ENCODE results near the gene SERPINI1.

Gene SERPINI1, protein sequence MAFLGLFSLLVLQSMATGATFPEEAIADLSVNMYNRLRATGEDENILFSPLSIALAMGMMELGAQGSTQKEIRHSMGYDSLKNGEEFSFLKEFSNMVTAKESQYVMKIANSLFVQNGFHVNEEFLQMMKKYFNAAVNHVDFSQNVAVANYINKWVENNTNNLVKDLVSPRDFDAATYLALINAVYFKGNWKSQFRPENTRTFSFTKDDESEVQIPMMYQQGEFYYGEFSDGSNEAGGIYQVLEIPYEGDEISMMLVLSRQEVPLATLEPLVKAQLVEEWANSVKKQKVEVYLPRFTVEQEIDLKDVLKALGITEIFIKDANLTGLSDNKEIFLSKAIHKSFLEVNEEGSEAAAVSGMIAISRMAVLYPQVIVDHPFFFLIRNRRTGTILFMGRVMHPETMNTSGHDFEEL
- 1.8 to 6.9 (median 2.7) reads per million in 9 experiments for total RNA-seq

- DNase-seq = peak in 2 of 3 experiments; percentile 62 to 64
- peak; percentile 45 for ATAC-seq (replicated peaks)
- Mint-ChIP-seq H3K4me1 (ENCODE audit: low read depth in 2 of 2) (peaks cover 19 to 27% of the 10 kb centered on the region in 2 donors), H3K36me3 (ENCODE audit: insufficient read depth) (no peaks in the 10 kb centered on the region), H3K27me3 (no peaks in the 10 kb centered on the region), H3K27ac (no peak within 1 kb of the TSS), H3K4me3 (no peak within 1 kb of the TSS), H3K9me3 (no peaks in the 10 kb centered on the region)
Measured at GRCh38 chr3:167735233-167736138, at the start of gene SERPINI1. TSS of gene SERPINI1 (plus strand) at chr3:167735721. CDS start at chr3:167789129, 53,408 bp downstream.

GRCh38 chr3:167691366-167691765, 44.2 kb upstream of the SERPINI1 start:
- Mint-ChIP-seq H3K27me3 (no peaks in the 10 kb centered on the region), H3K27ac (peak overlapping the region; percentile 80 to 91), H3K36me3 (ENCODE audit: insufficient read depth) (peaks cover 41% of the 10 kb centered on the region), H3K4me3 (peak overlapping the region in 1 of 2 donors; percentile 15), H3K9me3 (no peaks in the 10 kb centered on the region), H3K4me1 (ENCODE audit: low read depth in 2 of 2) (peaks cover 13 to 25% of the 10 kb centered on the region in 2 donors)
- DNase-seq (peak; percentile 15 to 18 (median 17)), ATAC-seq (replicated peaks) (peak; percentile 98)

DNA sequence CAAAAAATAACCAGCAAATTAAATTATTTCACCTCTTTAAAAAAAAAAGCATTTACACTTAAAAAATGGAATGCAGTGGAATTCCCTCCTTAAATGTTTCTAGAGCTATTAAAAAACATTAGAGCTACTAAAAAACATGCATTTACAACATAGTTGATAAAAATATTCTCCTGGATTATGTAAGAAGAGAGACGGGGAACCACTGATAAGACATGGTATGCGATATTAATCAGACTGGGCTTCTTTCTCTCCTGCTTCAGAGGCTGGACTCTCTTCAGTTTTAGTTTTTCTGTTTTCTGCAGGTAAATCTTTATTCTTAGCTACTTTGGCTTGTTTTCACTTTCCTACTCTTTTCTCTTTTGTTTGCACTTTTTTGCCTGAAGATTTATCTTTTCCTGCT, 41.4 kb upstream of the SERPINI1 start:
- DNase-seq (no peak), ATAC-seq (replicated peaks) (no peak)
- Mint-ChIP-seq H3K4me3 (no peak overlapping the region), H3K36me3 (ENCODE audit: insufficient read depth) (peaks cover 37% of the 10 kb centered on the region), H3K4me1 (ENCODE audit: low read depth in 2 of 2) (peaks cover 13 to 29% of the 10 kb centered on the region in 2 donors), H3K9me3 (no peaks in the 10 kb centered on the region), H3K27me3 (no peaks in the 10 kb centered on the region), H3K27ac (peak overlapping the region; percentile 16 to 70)

DNA sequence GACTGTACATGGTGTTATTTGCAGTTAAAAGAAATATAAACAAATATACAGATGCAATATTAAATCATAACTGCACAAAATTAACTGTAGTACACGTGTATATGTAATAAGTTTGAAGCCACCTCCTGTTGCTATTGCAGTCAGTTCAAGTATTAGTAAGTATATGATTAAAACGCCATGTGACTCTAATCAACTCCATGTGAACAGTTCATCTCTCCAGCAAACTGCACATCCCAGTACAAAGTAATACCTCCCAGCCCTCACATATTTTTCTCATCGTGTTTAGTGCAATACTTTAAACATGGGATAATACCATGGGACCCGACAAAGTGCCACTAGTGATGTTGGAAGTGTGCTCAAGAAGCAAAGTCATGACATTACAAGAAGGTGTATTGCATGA, 35.5 kb upstream of the SERPINI1 start:
- no peaks in the 10 kb centered on the region for H3K27me3 Mint-ChIP-seq

DNA sequence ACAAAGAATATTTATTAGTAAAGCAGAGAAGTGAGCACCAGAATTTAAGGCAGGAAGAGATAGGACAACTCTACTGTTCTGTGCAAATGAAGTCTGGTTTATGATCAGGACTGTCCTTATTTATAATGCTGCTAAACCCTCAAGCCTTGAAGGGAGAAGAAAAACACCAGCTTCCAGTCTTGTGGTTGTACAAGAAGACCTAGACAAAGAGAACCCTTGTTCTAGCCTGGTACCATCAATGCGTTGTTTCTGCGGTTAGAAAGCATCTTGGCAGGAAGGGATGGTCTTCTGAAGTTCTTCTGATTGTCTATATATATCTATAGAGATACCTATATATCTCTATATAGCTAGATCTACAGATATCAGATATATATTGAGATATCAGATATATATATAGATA, 34.6 kb upstream of the SERPINI1 start:
- H3K4me1 Mint-ChIP-seq (ENCODE audit: low read depth in 2 of 2) = peaks cover 7 to 18% of the 10 kb centered on the region in 2 donors
- no peaks in the 10 kb centered on the region for H3K27me3 Mint-ChIP-seq
- H3K36me3 Mint-ChIP-seq (ENCODE audit: insufficient read depth) = peaks cover 30% of the 10 kb centered on the region
- no peaks in the 10 kb centered on the region for H3K9me3 Mint-ChIP-seq
- no peak for ATAC-seq (replicated peaks)
- peak overlapping the region in 1 of 2 donors; percentile 19 for H3K27ac Mint-ChIP-seq
- H3K4me3 Mint-ChIP-seq = no peak overlapping the region
- DNase-seq = no peak

More for the DNA sequence above, 35.5 kb upstream of the SERPINI1 start:
- no peaks in the 10 kb centered on the region for H3K9me3 Mint-ChIP-seq
- H3K27ac Mint-ChIP-seq = peak overlapping the region; percentile 11 to 19
- H3K4me1 Mint-ChIP-seq (ENCODE audit: low read depth in 2 of 2) = peaks cover 3 to 16% of the 10 kb centered on the region in 2 donors
- no peak for DNase-seq
- no peak overlapping the region for H3K4me3 Mint-ChIP-seq
- H3K36me3 Mint-ChIP-seq (ENCODE audit: insufficient read depth) = peaks cover 39% of the 10 kb centered on the region
- no peak for ATAC-seq (replicated peaks)

GRCh38 chr3:167705840-167706239, 29.7 kb upstream of the SERPINI1 start:
- ATAC-seq (replicated peaks) = no peak
- Mint-ChIP-seq H3K27me3 (no peaks in the 10 kb centered on the region), H3K4me3 (no peak overlapping the region), H3K27ac (peak overlapping the region; percentile 1 to 10), H3K9me3 (no peaks in the 10 kb centered on the region), H3K36me3 (ENCODE audit: insufficient read depth) (peaks cover 35% of the 10 kb centered on the region), H3K4me1 (ENCODE audit: low read depth in 2 of 2) (peaks cover 26 to 42% of the 10 kb centered on the region in 2 donors)
- no peak for DNase-seq

GRCh38 chr3:167709690-167710089, 25.8 kb upstream of the SERPINI1 start:
- no peak overlapping the region for H3K4me3 Mint-ChIP-seq
- H3K4me1 Mint-ChIP-seq (ENCODE audit: low read depth in 2 of 2) = peaks cover 50 to 66% of the 10 kb centered on the region in 2 donors
- no peaks in the 10 kb centered on the region for H3K9me3 Mint-ChIP-seq
- no peak overlapping the region for H3K27ac Mint-ChIP-seq
- no peak for ATAC-seq (replicated peaks)
- no peak for DNase-seq
- no peaks in the 10 kb centered on the region for H3K27me3 Mint-ChIP-seq
- H3K36me3 Mint-ChIP-seq (ENCODE audit: insufficient read depth) = peaks cover 40% of the 10 kb centered on the region

GRCh38 chr3:167710552-167710951, 25.0 kb upstream of the SERPINI1 start:
- H3K9me3 Mint-ChIP-seq = no peaks in the 10 kb centered on the region
- H3K36me3 Mint-ChIP-seq (ENCODE audit: insufficient read depth) = peaks cover 40% of the 10 kb centered on the region
- ATAC-seq (replicated peaks) = no peak
- no peak overlapping the region for H3K4me3 Mint-ChIP-seq
- H3K4me1 Mint-ChIP-seq (ENCODE audit: low read depth in 2 of 2) = peaks cover 57 to 75% of the 10 kb centered on the region in 2 donors
- H3K27ac Mint-ChIP-seq = peak overlapping the region; percentile 4 to 78
- no peak for DNase-seq
- no peaks in the 10 kb centered on the region for H3K27me3 Mint-ChIP-seq

GRCh38 chr3:167711439-167711838, 24.1 kb upstream of the SERPINI1 start:
- peak overlapping the region; percentile 44 to 78 for H3K27ac Mint-ChIP-seq
- H3K27me3 Mint-ChIP-seq = no peaks in the 10 kb centered on the region
- no peak for DNase-seq
- no peak overlapping the region for H3K4me3 Mint-ChIP-seq
- no peaks in the 10 kb centered on the region for H3K9me3 Mint-ChIP-seq
- peaks cover 55 to 74% of the 10 kb centered on the region in 2 donors for H3K4me1 Mint-ChIP-seq (ENCODE audit: low read depth in 2 of 2)
- H3K36me3 Mint-ChIP-seq (ENCODE audit: insufficient read depth) = peaks cover 40% of the 10 kb centered on the region
- ATAC-seq (replicated peaks) = no peak

DNA sequence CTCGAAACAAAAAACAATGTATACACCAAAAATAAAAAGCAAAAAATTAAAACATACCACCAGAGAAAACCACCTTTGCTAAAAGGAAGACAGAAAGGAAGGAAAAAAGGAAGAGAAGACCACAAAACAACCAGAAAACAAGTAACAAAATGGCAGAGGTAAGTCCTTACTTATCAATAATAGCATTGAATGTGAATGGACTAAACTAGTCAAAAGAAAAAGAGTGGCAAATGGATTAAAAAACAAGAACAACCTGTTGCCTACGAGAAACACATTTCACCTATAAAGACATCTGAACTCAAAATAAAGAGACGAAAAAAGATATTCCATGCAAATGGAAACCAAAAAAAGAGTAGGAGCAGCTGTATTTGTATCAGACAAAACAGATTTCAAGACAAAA, 23.1 kb upstream of the SERPINI1 start:
- Mint-ChIP-seq H3K27me3 (no peaks in the 10 kb centered on the region), H3K36me3 (ENCODE audit: insufficient read depth) (peaks cover 43% of the 10 kb centered on the region), H3K9me3 (no peaks in the 10 kb centered on the region), H3K4me1 (ENCODE audit: low read depth in 2 of 2) (peaks cover 52 to 67% of the 10 kb centered on the region in 2 donors), H3K4me3 (no peak overlapping the region), H3K27ac (peak overlapping the region in 1 of 2 donors; percentile 1)
- DNase-seq = no peak
- no peak for ATAC-seq (replicated peaks)

GRCh38 chr3:167714871-167715270, 20.6 kb upstream of the SERPINI1 start:
- Mint-ChIP-seq H3K4me3 (peak overlapping the region; percentile 6 to 8), H3K4me1 (ENCODE audit: low read depth in 2 of 2) (peaks cover 46 to 60% of the 10 kb centered on the region in 2 donors), H3K27ac (peak overlapping the region; percentile 13 to 44), H3K9me3 (no peaks in the 10 kb centered on the region), H3K36me3 (ENCODE audit: insufficient read depth) (peaks cover 50% of the 10 kb centered on the region), H3K27me3 (no peaks in the 10 kb centered on the region)
- no peak for ATAC-seq (replicated peaks)
- no peak for DNase-seq

GRCh38 chr3:167716920-167717319, 18.6 kb upstream of the SERPINI1 start:
- H3K27me3 Mint-ChIP-seq = no peaks in the 10 kb centered on the region
- no peaks in the 10 kb centered on the region for H3K9me3 Mint-ChIP-seq
- DNase-seq (no peak), ATAC-seq (replicated peaks) (no peak)
- no peak overlapping the region for H3K4me3 Mint-ChIP-seq
- peaks cover 42% of the 10 kb centered on the region for H3K36me3 Mint-ChIP-seq (ENCODE audit: insufficient read depth)
- peaks cover 45 to 62% of the 10 kb centered on the region in 2 donors for H3K4me1 Mint-ChIP-seq (ENCODE audit: low read depth in 2 of 2)
- no peak overlapping the region for H3K27ac Mint-ChIP-seq

GRCh38 chr3:167718582-167718981, 16.9 kb upstream of the SERPINI1 start:
- peaks cover 40 to 63% of the 10 kb centered on the region in 2 donors for H3K4me1 Mint-ChIP-seq (ENCODE audit: low read depth in 2 of 2)
- no peak for DNase-seq
- H3K27ac Mint-ChIP-seq = no peak overlapping the region
- peaks cover 39% of the 10 kb centered on the region for H3K36me3 Mint-ChIP-seq (ENCODE audit: insufficient read depth)
- no peaks in the 10 kb centered on the region for H3K27me3 Mint-ChIP-seq
- H3K4me3 Mint-ChIP-seq = no peak overlapping the region
- H3K9me3 Mint-ChIP-seq = no peaks in the 10 kb centered on the region
- no peak for ATAC-seq (replicated peaks)

All from effector memory CD8-positive, alpha-beta T cell (primary cell).